Keratinocyte (primary cell): ENCODE data around the gene EFCAB6.

Experiments used
- EZH2 ChIP-seq: IDR thresholded peaks from one replicate; pipeline ENCODE4 v1.6.1; 2012; ENCODE audit warnings: inconsistent platforms, mild to moderate bottlenecking, low read length, moderate library complexity
- TF ChIP-seq, protein P1 (sequence below), 3 experiments: IDR thresholded peaks in 1 of 3; conservative IDR thresholded peaks in 1 of 3; optimal IDR thresholded peaks in 1 of 3; 2 replicates in 2 of 3; 3 replicates in 1 of 3; pipeline versions ENCODE3 to v1.5.1; 2011; ENCODE audit warnings: low read length in 3 of 3, mild to moderate bottlenecking in 3 of 3, moderate library complexity in 2 of 3, control low read depth in 1 of 3, inconsistent platforms in 1 of 3; ENCODE audit not compliant: insufficient read depth in 2 of 3; ENCODE audit errors: extremely low read depth in 1 of 3

DNA sequence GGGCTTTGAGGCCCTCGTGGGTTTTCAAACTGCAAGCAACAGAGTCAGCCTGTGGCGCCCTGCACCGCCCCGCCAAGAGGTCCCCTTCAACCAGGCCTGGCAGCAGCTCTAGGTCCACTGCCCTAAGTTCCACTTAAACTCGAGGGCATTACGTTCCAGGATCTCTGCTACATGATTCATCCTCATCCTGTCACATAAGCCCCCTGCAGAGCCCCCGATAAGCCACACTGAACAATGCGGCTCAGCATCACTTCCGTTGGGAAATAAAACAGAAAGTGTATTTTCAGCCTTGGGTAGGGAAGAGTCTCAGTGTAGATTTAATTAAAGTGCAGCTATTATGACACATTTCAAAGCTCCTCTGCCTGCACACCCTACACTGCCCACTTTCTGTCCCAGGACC, 25.6 kb upstream of the EFCAB6 start:
- TF ChIP-seq, protein P1, sequence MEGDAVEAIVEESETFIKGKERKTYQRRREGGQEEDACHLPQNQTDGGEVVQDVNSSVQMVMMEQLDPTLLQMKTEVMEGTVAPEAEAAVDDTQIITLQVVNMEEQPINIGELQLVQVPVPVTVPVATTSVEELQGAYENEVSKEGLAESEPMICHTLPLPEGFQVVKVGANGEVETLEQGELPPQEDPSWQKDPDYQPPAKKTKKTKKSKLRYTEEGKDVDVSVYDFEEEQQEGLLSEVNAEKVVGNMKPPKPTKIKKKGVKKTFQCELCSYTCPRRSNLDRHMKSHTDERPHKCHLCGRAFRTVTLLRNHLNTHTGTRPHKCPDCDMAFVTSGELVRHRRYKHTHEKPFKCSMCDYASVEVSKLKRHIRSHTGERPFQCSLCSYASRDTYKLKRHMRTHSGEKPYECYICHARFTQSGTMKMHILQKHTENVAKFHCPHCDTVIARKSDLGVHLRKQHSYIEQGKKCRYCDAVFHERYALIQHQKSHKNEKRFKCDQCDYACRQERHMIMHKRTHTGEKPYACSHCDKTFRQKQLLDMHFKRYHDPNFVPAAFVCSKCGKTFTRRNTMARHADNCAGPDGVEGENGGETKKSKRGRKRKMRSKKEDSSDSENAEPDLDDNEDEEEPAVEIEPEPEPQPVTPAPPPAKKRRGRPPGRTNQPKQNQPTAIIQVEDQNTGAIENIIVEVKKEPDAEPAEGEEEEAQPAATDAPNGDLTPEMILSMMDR (optimal IDR thresholded peaks at IDR 0.05 in 1 of 3, IDR thresholded peaks at IDR 0.05 in 1 of 3, conservative IDR thresholded peaks at IDR 0.05 in 1 of 3; ENCODE audit: extremely low read depth in 1 of 3, insufficient read depth in 2 of 3, low read length in 3 of 3): no peak
- TF ChIP-seq EZH2: no peak
